ENCODE measurements around the gene ZNF280B. TPM values are rescaled to one million over a fixed set of nuclear protein-coding genes. Genes with fewer than 3 reads are reported as not detected.
"Not testable (repeated sequence)": the region's sequence is repeated elsewhere in the genome, so short reads cannot be mapped to it uniquely, and the experiment has no call there.

ZNF280B gene
- total and polyA plus RNA-seq, 2 experiments from 2014 or later: 0.11 to 0.45 TPM

GRCh38 chr22:22512951-22513350 lies 4.4 kb upstream of the ZNF280B start:
- Histone ChIP-seq H4K20me1 (ENCODE audit: insufficient read depth) (no peaks in the 10 kb centered on the region), H2AFZ (no peak overlapping the region), H3K79me2 (ENCODE audit: insufficient read depth) (no peaks in the 10 kb centered on the region), H3F3A (ENCODE audit: insufficient read depth) (no peaks in the 10 kb centered on the region), H3K27me3 (replicated peaks; ENCODE audit: insufficient read depth) (0 out of 2 replicates have a peak, but pooled peaks cover 11% of the 10 kb centered on the region), H3K4me2 (ENCODE audit: unreplicated experiment) (no peak overlapping the region), H3K27ac (no peak overlapping the region), H3K4me1 (ENCODE audit: insufficient read depth) (no peaks in the 10 kb centered on the region), H3K9me2 (ENCODE audit: insufficient read depth) (no peaks in the 10 kb centered on the region), H3K4me3 (no peak overlapping the region), H3K36me3 (ENCODE audit: low read depth) (no peaks in the 10 kb centered on the region), H3K9me3 (ENCODE audit: low read depth) (no peaks in the 10 kb centered on the region), H3K9ac (no peak overlapping the region)
- no peak for DNase-seq
- 43% methylated on average over 5 of the region's 5 CpGs for WGBS, 2 experiments (ENCODE audit: low coverage in 1 of 2, low lambda C conversion rate in 2 of 2, missing lambda C conversion rate in 2 of 2)
- in situ Hi-C loops (cut with MboI): no loop called here
- TF ChIP-seq EZH2phosphoT487 (IDR thresholded peaks at IDR 0.05; ENCODE audit: insufficient read depth, low read depth) (no peak), EZH2 (IDR thresholded peaks at IDR 0.05; ENCODE audit: insufficient read depth, poor library complexity, severe bottlenecking) (no peak)

- 0 out of 2 replicates have a peak, but pooled peaks cover 11% of the 10 kb centered on the region for H3K27me3 ChIP-seq (replicated peaks; ENCODE audit: insufficient read depth)
- H3K4me1 ChIP-seq (ENCODE audit: insufficient read depth); H3K9ac ChIP-seq; H3F3A ChIP-seq (ENCODE audit: insufficient read depth); H3K27ac ChIP-seq; H3K4me3 ChIP-seq; H3K4me2 ChIP-seq (ENCODE audit: unreplicated experiment); H3K9me2 ChIP-seq (ENCODE audit: insufficient read depth); DNase-seq; in situ Hi-C loops (cut with MboI); H3K79me2 ChIP-seq (ENCODE audit: insufficient read depth); H4K20me1 ChIP-seq (ENCODE audit: insufficient read depth); H3K36me3 ChIP-seq (ENCODE audit: low read depth); H3K9me3 ChIP-seq (ENCODE audit: low read depth); H2AFZ ChIP-seq: not testable (repeated sequence)
- 61 to 68% methylated on average over 7 of the region's 7 CpGs for WGBS, 2 experiments (ENCODE audit: low coverage in 1 of 2, low lambda C conversion rate in 2 of 2, missing lambda C conversion rate in 2 of 2)
Measured at GRCh38 chr22:22510833-22511232, 2.3 kb upstream of the ZNF280B start.

GRCh38 chr22:22509912-22510311 lies 1.4 kb upstream of the ZNF280B start:
- H3F3A ChIP-seq (ENCODE audit: insufficient read depth); H4K20me1 ChIP-seq (ENCODE audit: insufficient read depth); H3K4me1 ChIP-seq (ENCODE audit: insufficient read depth); H3K4me3 ChIP-seq; H3K9ac ChIP-seq; H2AFZ ChIP-seq; H3K36me3 ChIP-seq (ENCODE audit: low read depth); H3K4me2 ChIP-seq (ENCODE audit: unreplicated experiment); H3K9me3 ChIP-seq (ENCODE audit: low read depth); DNase-seq; H3K79me2 ChIP-seq (ENCODE audit: insufficient read depth); H3K9me2 ChIP-seq (ENCODE audit: insufficient read depth); H3K27ac ChIP-seq; in situ Hi-C loops (cut with MboI): not testable (repeated sequence)
- WGBS, 2 experiments (ENCODE audit: low coverage in 1 of 2, low lambda C conversion rate in 2 of 2, missing lambda C conversion rate in 2 of 2): 42 to 45% methylated on average over 6 of the region's 6 CpGs
- 0 out of 2 replicates have a peak, but pooled peaks cover 11% of the 10 kb centered on the region for H3K27me3 ChIP-seq (replicated peaks; ENCODE audit: insufficient read depth)

GRCh38 chr22:22507743-22508273 lies 734 bp downstream of the ZNF280B start:
- 12 to 19% methylated on average over 13 of the region's 13 CpGs for WGBS, 2 experiments (ENCODE audit: low coverage in 1 of 2, low lambda C conversion rate in 2 of 2, missing lambda C conversion rate in 2 of 2)
- 0 out of 2 replicates have a peak, but pooled peaks cover 12% of the 10 kb centered on the region for H3K27me3 ChIP-seq (replicated peaks; ENCODE audit: insufficient read depth)
- H3K4me2 ChIP-seq (ENCODE audit: unreplicated experiment): peak overlapping the region; percentile 25
- H3F3A ChIP-seq (ENCODE audit: insufficient read depth): no peaks in the 10 kb centered on the region
- H3K36me3 ChIP-seq (ENCODE audit: low read depth): no peaks in the 10 kb centered on the region
- H2AFZ ChIP-seq: peak overlapping the region; percentile 63
- H3K27ac ChIP-seq: no peak overlapping the region
- H3K4me1 ChIP-seq (ENCODE audit: insufficient read depth): no peaks in the 10 kb centered on the region
- TF ChIP-seq EZH2phosphoT487 (IDR thresholded peaks at IDR 0.05; ENCODE audit: insufficient read depth, low read depth) (no peak), EZH2 (IDR thresholded peaks at IDR 0.05; ENCODE audit: insufficient read depth, poor library complexity, severe bottlenecking) (no peak)
- peak overlapping the region; percentile 66 for H3K4me3 ChIP-seq
- no peaks in the 10 kb centered on the region for H3K9me3 ChIP-seq (ENCODE audit: low read depth)
- peak overlapping the region; percentile 47; the same call in 1 of the 2 replicates for H3K9ac ChIP-seq
- in situ Hi-C loops (cut with MboI): no loop called here
- no peak for DNase-seq
- no peaks in the 10 kb centered on the region for H4K20me1 ChIP-seq (ENCODE audit: insufficient read depth)
- H3K9me2 ChIP-seq (ENCODE audit: insufficient read depth): no peaks in the 10 kb centered on the region
- H3K79me2 ChIP-seq (ENCODE audit: insufficient read depth): no peaks in the 10 kb centered on the region

GRCh38 chr22:22506736-22507135 lies 1.8 kb downstream of the ZNF280B start:
- H3K9ac ChIP-seq: no peak overlapping the region
- H3K27me3 ChIP-seq (replicated peaks; ENCODE audit: insufficient read depth): 0 out of 2 replicates have a peak, but pooled peaks cover 8% of the 10 kb centered on the region
- no peaks in the 10 kb centered on the region for H3K4me1 ChIP-seq (ENCODE audit: insufficient read depth)
- H3K79me2 ChIP-seq (ENCODE audit: insufficient read depth): no peaks in the 10 kb centered on the region
- no peak overlapping the region for H3K4me2 ChIP-seq (ENCODE audit: unreplicated experiment)
- in situ Hi-C loops (cut with MboI): no loop called here
- no peaks in the 10 kb centered on the region for H3K36me3 ChIP-seq (ENCODE audit: low read depth)
- TF ChIP-seq EZH2 (IDR thresholded peaks at IDR 0.05; ENCODE audit: insufficient read depth, poor library complexity, severe bottlenecking) (no peak), EZH2phosphoT487 (IDR thresholded peaks at IDR 0.05; ENCODE audit: insufficient read depth, low read depth) (no peak)
- H3K4me3 ChIP-seq: no peak overlapping the region
- no peaks in the 10 kb centered on the region for H4K20me1 ChIP-seq (ENCODE audit: insufficient read depth)
- no peaks in the 10 kb centered on the region for H3K9me3 ChIP-seq (ENCODE audit: low read depth)
- no peak overlapping the region for H3K27ac ChIP-seq
- no peak for DNase-seq
- H3K9me2 ChIP-seq (ENCODE audit: insufficient read depth): no peaks in the 10 kb centered on the region
- H3F3A ChIP-seq (ENCODE audit: insufficient read depth): no peaks in the 10 kb centered on the region
- no peak overlapping the region for H2AFZ ChIP-seq
- WGBS, 2 experiments (ENCODE audit: low coverage in 1 of 2, low lambda C conversion rate in 2 of 2, missing lambda C conversion rate in 2 of 2): 24 to 44% methylated on average over 1 of the region's 1 CpG
